Measurements from ENCODE around the gene IRGQ.

IRGQ gene

GRCh38 chr19:43564800-43565199 is 31.1 kb downstream of the IRGQ start:
- Histone ChIP-seq H3K36me3 (ENCODE audit: control insufficient read depth in 2 of 2, insufficient read depth in 1 of 2, low read length in 2 of 2) (peaks cover 42 to 83% of the 10 kb centered on the region in 2 experiments), H3K4me1 (ENCODE audit: control insufficient read depth, insufficient read depth, low read length) (peaks cover 2% of the 10 kb centered on the region; the same call in 1 of the 2 replicates), H3K9me3 (ENCODE audit: control insufficient read depth, insufficient read depth, low read depth, low read length) (no peaks in the 10 kb centered on the region; the same call in 1 of the 2 replicates), H3K4me3 (ENCODE audit: low read depth, low read length) (no peak overlapping the region), H3K27ac (ENCODE audit: extremely low read depth, low read depth, low read length) (no peak overlapping the region)
- ChIA-PET CTCF (interaction anchor here (0.6 to 12.5 kb wide), 5 partner anchors 9 to 118 kb away, joined by 3 to 167 read pairs (median 9); partner anchors contain the start of genes IRGQ and ZNF576), POLR2A (interaction anchor here (0.6 to 3.2 kb wide), 2 partner anchors 31 to 596 kb away, joined by 3 to 10 read pairs; partner anchors contain the start of genes IRGQ and ZNF576)
- TF ChIP-seq ZNF292 (tag by site-specific recombination; IDR thresholded peaks at IDR 0.05; ENCODE audit: borderline replicate concordance, low read depth) (no peak), FEZF1 (tag by site-specific recombination; IDR thresholded peaks at IDR 0.05) (no peak), MYNN (tag by site-specific recombination; IDR thresholded peaks at IDR 0.05; ENCODE audit: borderline replicate concordance) (no peak), ZNF623 (tag by site-specific recombination; IDR thresholded peaks at IDR 0.05) (no peak), PRDM6 (tag by site-specific recombination; IDR thresholded peaks at IDR 0.05) (no peak), ZNF48 (tag by site-specific recombination; IDR thresholded peaks at IDR 0.05) (no peak), SALL2 (tag by site-specific recombination; IDR thresholded peaks at IDR 0.05; ENCODE audit: borderline replicate concordance) (no peak), ZNF658 (tag by site-specific recombination; IDR thresholded peaks at IDR 0.05) (no peak), YY2 (tag by site-specific recombination; IDR thresholded peaks at IDR 0.05) (no peak), ZNF426 (tag by site-specific recombination; IDR thresholded peaks at IDR 0.05) (no peak), ZBTB49 (tag by site-specific recombination; IDR thresholded peaks at IDR 0.05; ENCODE audit: low read depth) (no peak), ZNF366 (tag by site-specific recombination; conservative IDR thresholded peaks at IDR 0.05) (no peak), ZNF530 (tag by site-specific recombination; IDR thresholded peaks at IDR 0.05; ENCODE audit: low read depth) (no peak), ZNF670 (tag by site-specific recombination; IDR thresholded peaks at IDR 0.05; ENCODE audit: low read depth) (no peak), HOXA7 (CRISPR knock-in tag; IDR thresholded peaks at IDR 0.05; ENCODE audit: borderline replicate concordance) (no peak), TCF7L2 (IDR thresholded peaks at IDR 0.05; ENCODE audit: borderline replicate concordance, low read depth, low read length) (no peak)

DNA sequence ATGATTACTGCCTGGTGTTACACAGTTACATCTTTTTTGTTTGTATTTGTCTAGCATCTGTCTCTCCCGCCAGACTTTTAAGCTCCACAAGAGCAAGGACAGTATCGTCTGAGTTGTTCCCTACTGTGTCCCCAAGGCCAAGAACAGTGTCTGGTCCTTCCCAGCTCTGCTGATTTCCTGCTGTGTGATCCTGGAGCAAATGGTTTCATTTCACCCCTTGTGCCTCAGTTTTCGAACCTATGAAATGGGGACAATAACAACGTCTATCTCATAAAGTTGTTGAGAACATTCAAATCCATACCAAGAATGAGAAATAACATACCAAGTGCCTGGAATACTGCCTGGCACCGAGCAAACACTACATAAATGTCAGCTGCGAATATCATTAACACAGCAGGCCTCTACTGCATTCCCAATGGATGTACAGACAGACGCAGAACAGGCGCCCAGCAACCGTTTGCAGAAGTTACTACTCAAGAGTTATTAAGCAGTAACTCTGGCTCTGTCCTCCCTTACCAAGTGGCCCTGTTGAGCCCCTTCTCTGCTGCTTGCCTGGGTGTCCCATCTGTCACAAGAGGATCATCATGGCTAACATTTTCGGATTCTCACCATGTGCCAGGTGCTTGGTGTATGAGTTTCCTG is 32.0 kb downstream of the IRGQ start:
- Histone ChIP-seq H3K4me1 (ENCODE audit: control insufficient read depth, insufficient read depth, low read length) (peaks cover 2% of the 10 kb centered on the region; the same call in 1 of the 2 replicates), H3K36me3 (ENCODE audit: control insufficient read depth in 2 of 2, insufficient read depth in 1 of 2, low read length in 2 of 2) (peaks cover 41 to 86% of the 10 kb centered on the region in 2 experiments), H3K27ac (ENCODE audit: extremely low read depth, low read depth, low read length) (no peak overlapping the region), H3K9me3 (ENCODE audit: control insufficient read depth, insufficient read depth, low read depth, low read length) (no peaks in the 10 kb centered on the region; the same call in 1 of the 2 replicates), H3K4me3 (ENCODE audit: low read depth, low read length) (no peak overlapping the region)
- ChIA-PET CTCF (interaction anchor here (0.6 to 12.5 kb wide), 3 partner anchors 8 to 117 kb away, joined by 3 to 167 read pairs (median 14); no protein-coding TSS in a partner anchor), POLR2A (interaction anchor here (1.0 kb wide), 1 partner anchor 11 kb away, joined by 4 read pairs; the partner anchor contains the start of genes PINLYP and XRCC1)
- no peak for TF ChIP-seq ZNF623 (tag by site-specific recombination; IDR thresholded peaks at IDR 0.05)
- TF ChIP-seq, protein P1, sequence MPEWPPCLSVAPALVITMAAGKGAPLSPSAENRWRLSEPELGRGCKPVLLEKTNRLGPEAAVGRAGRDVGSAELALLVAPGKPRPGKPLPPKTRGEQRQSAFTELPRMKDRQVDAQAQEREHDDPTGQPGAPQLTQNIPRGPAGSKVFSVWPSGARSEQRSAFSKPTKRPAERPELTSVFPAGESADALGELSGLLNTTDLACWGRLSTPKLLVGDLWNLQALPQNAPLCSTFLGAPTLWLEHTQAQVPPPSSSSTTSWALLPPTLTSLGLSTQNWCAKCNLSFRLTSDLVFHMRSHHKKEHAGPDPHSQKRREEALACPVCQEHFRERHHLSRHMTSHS (tag by site-specific recombination; IDR thresholded peaks at IDR 0.05) = no peak
- TF ChIP-seq ZNF639 (tag by site-specific recombination; IDR thresholded peaks at IDR 0.05) = peak; percentile 36; the same call in 1 of the 2 replicates
- no peak for TF ChIP-seq ZNF624 (tag by site-specific recombination; IDR thresholded peaks at IDR 0.05)
- no peak for TF ChIP-seq ZNF544 (tag by site-specific recombination; IDR thresholded peaks at IDR 0.05)
- TF ChIP-seq REST (tag by site-specific recombination; IDR thresholded peaks at IDR 0.05) = no peak
- TF ChIP-seq ZNF121 (tag by site-specific recombination; IDR thresholded peaks at IDR 0.05) = no peak
- TF ChIP-seq ZNF560 (tag by site-specific recombination; IDR thresholded peaks at IDR 0.05; ENCODE audit: borderline replicate concordance) = no peak
- TF ChIP-seq ZNF132 (tag by site-specific recombination; IDR thresholded peaks at IDR 0.05; ENCODE audit: borderline replicate concordance) = no peak
